GM12878 (cell line): ENCODE measurements around the gene UBR3. TPM values are rescaled to one million over a fixed set of nuclear protein-coding genes. Genes with fewer than 3 reads are reported as not detected.

Experiments used
- ATAC-seq: fragments of 200-7000 bp; cut with Tn5 transposase; 3 replicates; pipeline ENCODE4 v1.9.1; 2020; ENCODE audit warnings: mild to moderate bottlenecking, moderate library complexity
- BruUV-seq: library from RNA; stranded (reverse); fragments of 400-500 nt; replicated peaks from 2 replicates; lab custom pipeline; 2021; lab: Mats Ljungman, UMichigan
- CTCF ChIA-PET: fragments of 300-600 bp; sonication (Branson Sonifier 250); formaldehyde crosslinking; extraction: SDS; loops from one replicate; lab custom pipeline; 2021; ENCODE audit warnings: inconsistent platforms; lab: Yijun Ruan, JAX
- POLR2A ChIA-PET: fragments of 350-600 bp; formaldehyde crosslinking; extraction: SDS; loops from one replicate; lab custom pipeline; 2021; ENCODE audit warnings: inconsistent platforms; lab: Charles Lee
- RAD21 ChIA-PET: fragments of 300-600 bp; sonication (Branson Sonifier 250); formaldehyde crosslinking; loops from one replicate; lab custom pipeline; 2023; ENCODE audit warnings: antibody characterized with exemption; ENCODE audit not compliant: unreplicated experiment; lab: Charles Lee
- SMC1A ChIA-PET: fragments of 300-600 bp; sonication (Branson Sonifier 250); formaldehyde crosslinking; loops from one replicate; lab custom pipeline; 2023; ENCODE audit not compliant: unreplicated experiment, uncharacterized antibody; lab: Charles Lee
- DNase-seq: peaks from one replicate; pipeline ENCODE4 v3.0.0-alpha.2; 2011; ENCODE audit warnings: low read depth, low spot score
- FAIRE-seq: peaks from 3 replicates; lab custom pipeline; 2011; peaks lifted over from hg19 to GRCh38; lab: Jason Lieb, UNC
- H2AFZ ChIP-seq: 2 replicates; pipeline ENCODE4 v1.6.0; 2011; ENCODE audit warnings: low read depth, low read length, control low read depth; ENCODE audit not compliant: control insufficient read depth
- H3K27ac ChIP-seq: 2 replicates; pipeline ENCODE4 v1.5.1; 2011; ENCODE audit warnings: control low read depth; ENCODE audit not compliant: control insufficient read depth, insufficient read depth
- H3K27me3 ChIP-seq, 2 experiments: replicated peaks in 1 of 2; 2 replicates each; pipeline versions ENCODE4 v1.6.0 to v1.6.1; 2011; ENCODE audit warnings: low read length in 1 of 2; ENCODE audit not compliant: control insufficient read depth in 2 of 2, insufficient read depth in 2 of 2
- H3K36me3 ChIP-seq, 2 experiments: 2 replicates each; pipeline ENCODE4 v1.5.1; 2011; ENCODE audit warnings: low read length in 1 of 2; ENCODE audit not compliant: control insufficient read depth in 2 of 2, insufficient read depth in 2 of 2
- H3K4me1 ChIP-seq: 2 replicates; pipeline ENCODE4 v1.6.1; 2011; ENCODE audit warnings: mild to moderate bottlenecking, low read length, moderate library complexity, mixed read lengths; ENCODE audit not compliant: control insufficient read depth, insufficient read depth
- H3K4me2 ChIP-seq: 2 replicates; pipeline ENCODE4 v1.6.0; 2011; ENCODE audit warnings: control low read depth; ENCODE audit not compliant: control insufficient read depth, insufficient read depth
- H3K4me3 ChIP-seq: fragments of 200-600 bp; sonication (generic); 2 replicates; pipeline ENCODE4 v1.5.1; 2016
- H3K79me2 ChIP-seq: 2 replicates; pipeline ENCODE4 v1.6.0; 2011; ENCODE audit warnings: low read length; ENCODE audit not compliant: control insufficient read depth, insufficient read depth
- H3K9ac ChIP-seq: 2 replicates; pipeline ENCODE4 v1.8.0; 2011; ENCODE audit warnings: low read length, control low read depth, mixed read lengths; ENCODE audit not compliant: control insufficient read depth, insufficient read depth
- H3K9me3 ChIP-seq: replicated peaks from 3 replicates; pipeline ENCODE4 v1.5.1; 2011; ENCODE audit warnings: mild to moderate bottlenecking, low read length; ENCODE audit not compliant: control insufficient read depth, insufficient read depth
- H4K20me1 ChIP-seq: 2 replicates; pipeline ENCODE4 v1.6.0; 2011; ENCODE audit not compliant: control insufficient read depth, insufficient read depth
- BACH1 ChIP-seq: fragments of 450-650 bp; IDR thresholded peaks from 2 replicates; pipeline ENCODE4 v1.6.1; 2017; ENCODE audit warnings: mild to moderate bottlenecking, borderline replicate concordance
- CBX3 ChIP-seq: fragments of 200-600 bp; sonication (generic); IDR thresholded peaks from 2 replicates; pipeline ENCODE4 v1.6.1; 2016; ENCODE audit warnings: low read depth, borderline replicate concordance
- EED ChIP-seq: sonication (generic); IDR thresholded peaks from 2 replicates; pipeline ENCODE4 v1.6.1; 2016; ENCODE audit warnings: antibody characterized with exemption, low read depth
- FOS ChIP-seq: IDR thresholded peaks from 3 replicates; pipeline ENCODE4 v1.6.1; 2011; ENCODE audit warnings: borderline replicate concordance; ENCODE audit not compliant: insufficient read length; ENCODE audit errors: extremely low read depth
- FOXM1 ChIP-seq: IDR thresholded peaks from 2 replicates; pipeline ENCODE4 v1.6.1; 2012; ENCODE audit warnings: low read depth, mild to moderate bottlenecking, inconsistent platforms, low read length, moderate library complexity
- NRF1 ChIP-seq: conservative IDR thresholded peaks from 2 replicates; pipeline ENCODE4 v1.6.1; 2011; ENCODE audit warnings: mild to moderate bottlenecking, low read depth, low read length, improper control_type of control experiment
- POLR2A ChIP-seq: IDR thresholded peaks from 2 replicates; pipeline ENCODE4 v1.6.1; 2011; ENCODE audit warnings: low read depth, mild to moderate bottlenecking, low read length
- POLR2AphosphoS5 ChIP-seq: IDR thresholded peaks from 2 replicates; pipeline ENCODE4 v1.6.1; 2011; ENCODE audit warnings: mild to moderate bottlenecking, low read length, inconsistent platforms
- RCOR1 ChIP-seq: conservative IDR thresholded peaks from 2 replicates; pipeline ENCODE4 v1.6.1; 2012; ENCODE audit warnings: low read depth, low read length, improper control_type of control experiment
- SMAD5 ChIP-seq: IDR thresholded peaks from 2 replicates; pipeline ENCODE4 v1.6.1; 2016; ENCODE audit warnings: antibody characterized with exemption, low read depth
- TCF7 ChIP-seq: IDR thresholded peaks from 2 replicates; pipeline ENCODE4 v1.6.1; 2014; ENCODE audit warnings: antibody characterized with exemption, borderline replicate concordance
- WRNIP1 ChIP-seq: IDR thresholded peaks from 2 replicates; pipeline ENCODE4 v1.6.1; 2011; ENCODE audit warnings: low read depth, low read length, improper control_type of control experiment, borderline replicate concordance
- YY1 ChIP-seq: IDR thresholded peaks from 2 replicates; pipeline ENCODE4 v1.6.1; 2011; ENCODE audit warnings: low read depth, mild to moderate bottlenecking, low read length
- WGBS: methylation state at CpG from one replicate; pipeline ENCODE4 v1.1.6; 2016; ENCODE audit warnings: low lambda C conversion rate; ENCODE audit not compliant: insufficient replicate concordance, insufficient coverage; ENCODE audit errors: missing lambda C conversion rate; 5-methylcytosine and 5-hydroxymethylcytosine counted together
- in situ Hi-C: fragments of 300-500 bp; cut with MboI; formaldehyde crosslinking; loops from 9 replicates; pipeline ENCODE4 v1.14.3; 2018; ENCODE audit warnings: mixed read lengths
- intact Hi-C: fragments of 100-400 bp; cut with micrococcal nuclease; formaldehyde crosslinking; loops from one replicate; pipeline ENCODE4 v1.14.2; 2022; ENCODE audit not compliant: unreplicated experiment
- polyA plus RNA-seq, 11 experiments: library from polyadenylated mRNA; depleted of rRNA in 4 of 11; unstranded in 6 of 11; stranded (reverse) in 5 of 11; fragments of >200 nt; fragmentation: Nextera tagmentation in 4 of 11; fragmentation: Illumina TruSeq in 1 of 11; extraction: Ambion mirVana in 4 of 11; extraction: Trizol in 1 of 11; gene quantifications; 1 replicate in 1 of 11; 2 replicates in 10 of 11; pipeline versions ENCODE4 v1.2.1 to v1.2.3, GENCODE V29; 2011 to 2016; ENCODE audit warnings: inconsistent platforms in 2 of 11, missing spikeins in 2 of 11, low read depth in 1 of 11
- total RNA-seq, 4 experiments: library from RNA; depleted of rRNA in 3 of 4; stranded (reverse); fragments of >200 nt in 3 of 4; fragmentation: Illumina TruSeq in 1 of 4; extraction: Trizol in 1 of 4; gene quantifications; 2 replicates each; pipeline versions ENCODE4 v1.2.1 to v1.2.3, GENCODE V29; 2013 to 2021
- TF ChIP-seq, protein P1 (sequence below): IDR thresholded peaks from 2 replicates; pipeline ENCODE4 v1.6.1; 2011; ENCODE audit warnings: borderline replicate concordance, low read depth, mild to moderate bottlenecking, moderate library complexity, low read length; ENCODE audit not compliant: insufficient read depth, poor library complexity, severe bottlenecking
- TF ChIP-seq, protein P2 (sequence below): fragments of 450-650 bp; IDR thresholded peaks from 2 replicates; pipeline ENCODE4 v1.6.1; 2017; ENCODE audit warnings: mild to moderate bottlenecking, moderate library complexity

The UBR3 gene
- total and polyA plus RNA-seq, 10 of the 15 experiments (the other 5 are each of a cell fraction or from before 2014, with no cell fraction given): 3.8 to 22.9 (median 11.2) TPM

DNA sequence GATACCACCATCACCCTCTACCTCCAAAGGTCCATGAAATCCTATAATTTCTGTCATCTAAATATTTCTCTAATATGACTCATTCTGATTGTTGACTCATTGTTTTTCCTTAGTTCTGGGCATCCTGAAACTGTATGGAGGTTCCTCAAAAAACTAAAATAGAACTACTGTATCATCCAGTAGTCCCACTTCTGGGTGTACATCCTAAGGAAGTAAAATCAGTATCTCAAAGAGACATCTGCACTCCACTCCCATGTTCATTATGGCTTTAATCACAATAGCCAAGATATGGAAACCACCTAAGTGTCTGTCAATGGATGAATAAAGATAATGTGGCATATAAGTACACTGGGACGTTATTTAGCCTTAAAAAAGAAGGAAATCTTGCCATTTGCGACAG lies 224.9 kb downstream of the UBR3 start:
- Histone ChIP-seq H3K9me3 (no peaks in the 10 kb centered on the region), H3K79me2 (no peaks in the 10 kb centered on the region), H4K20me1 (no peaks in the 10 kb centered on the region), H2AFZ (no peak overlapping the region), H3K4me1 (no peaks in the 10 kb centered on the region), H3K4me2 (no peak overlapping the region), H3K27me3 (no peaks in the 10 kb centered on the region), H3K27ac (no peak overlapping the region), H3K36me3 (no peaks in the 10 kb centered on the region), H3K9ac (no peak overlapping the region), H3K4me3 (no peak overlapping the region)
- TF ChIP-seq CBX3: no peak
- TF ChIP-seq SMAD5: no peak
- no peak for TF ChIP-seq FOS
- TF ChIP-seq BACH1: no peak
- no peak for TF ChIP-seq EED
- TF ChIP-seq FOXM1: no peak
- no peak for TF ChIP-seq POLR2A
- TF ChIP-seq POLR2AphosphoS5: no peak
- no peak for TF ChIP-seq WRNIP1
- TF ChIP-seq, protein P1, sequence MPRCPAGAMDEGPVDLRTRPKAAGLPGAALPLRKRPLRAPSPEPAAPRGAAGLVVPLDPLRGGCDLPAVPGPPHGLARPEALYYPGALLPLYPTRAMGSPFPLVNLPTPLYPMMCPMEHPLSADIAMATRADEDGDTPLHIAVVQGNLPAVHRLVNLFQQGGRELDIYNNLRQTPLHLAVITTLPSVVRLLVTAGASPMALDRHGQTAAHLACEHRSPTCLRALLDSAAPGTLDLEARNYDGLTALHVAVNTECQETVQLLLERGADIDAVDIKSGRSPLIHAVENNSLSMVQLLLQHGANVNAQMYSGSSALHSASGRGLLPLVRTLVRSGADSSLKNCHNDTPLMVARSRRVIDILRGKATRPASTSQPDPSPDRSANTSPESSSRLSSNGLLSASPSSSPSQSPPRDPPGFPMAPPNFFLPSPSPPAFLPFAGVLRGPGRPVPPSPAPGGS: no peak
- TF ChIP-seq, protein P2, sequence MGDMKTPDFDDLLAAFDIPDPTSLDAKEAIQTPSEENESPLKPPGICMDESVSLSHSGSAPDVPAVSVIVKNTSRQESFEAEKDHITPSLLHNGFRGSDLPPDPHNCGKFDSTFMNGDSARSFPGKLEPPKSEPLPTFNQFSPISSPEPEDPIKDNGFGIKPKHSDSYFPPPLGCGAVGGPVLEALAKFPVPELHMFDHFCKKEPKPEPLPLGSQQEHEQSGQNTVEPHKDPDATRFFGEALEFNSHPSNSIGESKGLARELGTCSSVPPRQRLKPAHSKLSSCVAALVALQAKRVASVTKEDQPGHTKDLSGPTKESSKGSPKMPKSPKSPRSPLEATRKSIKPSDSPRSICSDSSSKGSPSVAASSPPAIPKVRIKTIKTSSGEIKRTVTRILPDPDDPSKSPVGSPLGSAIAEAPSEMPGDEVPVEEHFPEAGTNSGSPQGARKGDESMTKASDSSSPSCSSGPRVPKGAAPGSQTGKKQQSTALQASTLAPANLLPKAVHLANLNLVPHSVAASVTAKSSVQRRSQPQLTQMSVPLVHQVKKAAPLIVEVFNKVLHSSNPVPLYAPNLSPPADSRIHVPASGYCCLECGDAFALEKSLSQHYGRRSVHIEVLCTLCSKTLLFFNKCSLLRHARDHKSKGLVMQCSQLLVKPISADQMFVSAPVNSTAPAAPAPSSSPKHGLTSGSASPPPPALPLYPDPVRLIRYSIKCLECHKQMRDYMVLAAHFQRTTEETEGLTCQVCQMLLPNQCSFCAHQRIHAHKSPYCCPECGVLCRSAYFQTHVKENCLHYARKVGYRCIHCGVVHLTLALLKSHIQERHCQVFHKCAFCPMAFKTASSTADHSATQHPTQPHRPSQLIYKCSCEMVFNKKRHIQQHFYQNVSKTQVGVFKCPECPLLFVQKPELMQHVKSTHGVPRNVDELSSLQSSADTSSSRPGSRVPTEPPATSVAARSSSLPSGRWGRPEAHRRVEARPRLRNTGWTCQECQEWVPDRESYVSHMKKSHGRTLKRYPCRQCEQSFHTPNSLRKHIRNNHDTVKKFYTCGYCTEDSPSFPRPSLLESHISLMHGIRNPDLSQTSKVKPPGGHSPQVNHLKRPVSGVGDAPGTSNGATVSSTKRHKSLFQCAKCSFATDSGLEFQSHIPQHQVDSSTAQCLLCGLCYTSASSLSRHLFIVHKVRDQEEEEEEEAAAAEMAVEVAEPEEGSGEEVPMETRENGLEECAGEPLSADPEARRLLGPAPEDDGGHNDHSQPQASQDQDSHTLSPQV: no peak
- TF ChIP-seq TCF7: no peak
- TF ChIP-seq RCOR1: no peak
- TF ChIP-seq YY1: no peak
- TF ChIP-seq NRF1: no peak
- 100% methylated on average over 2 of the region's 2 CpGs for WGBS
- BruUV-seq: no TSS peak
- RAD21 ChIA-PET: no interaction called here
- SMC1A ChIA-PET: interaction anchor here (1.5 kb wide), 1 partner anchor 20 kb away, joined by 3 read pairs; no protein-coding TSS in a partner anchor
- ATAC-seq: no peak
- in situ Hi-C loops: no loop called here
- FAIRE-seq: peak; percentile 47
- POLR2A ChIA-PET: no interaction called here
- CTCF ChIA-PET: no interaction called here
- intact Hi-C loops: no loop called here
- DNase-seq: no peak
